H9 (cell line): ENCODE measurements around the gene UQCC3. TPM values are rescaled to one million over a fixed set of nuclear protein-coding genes. Genes with fewer than 3 reads are reported as not detected.

Experiments
- DNase-seq: peaks from one replicate; pipeline ENCODE4 v3.0.0-alpha.2; 2017
- H2AFZ ChIP-seq: one replicate; pipeline ENCODE4 v1.6.1; 2013; ENCODE audit warnings: mild to moderate bottlenecking, low read length, control low read depth, moderate library complexity
- H2AK5ac ChIP-seq: 2 replicates; pipeline ENCODE4 v1.6.1; 2013; ENCODE audit warnings: low read length, control low read depth, mixed read lengths; ENCODE audit not compliant: insufficient read length
- H2BK120ac ChIP-seq: one replicate; pipeline ENCODE4 v1.6.1; 2013; ENCODE audit warnings: low read depth, mild to moderate bottlenecking, low read length, control low read depth, inconsistent platforms; ENCODE audit not compliant: poor library complexity, severe bottlenecking
- H2BK12ac ChIP-seq: 2 replicates; pipeline ENCODE4 v1.6.1; 2013; ENCODE audit warnings: low read length, control low read depth, mixed read lengths, low read depth; ENCODE audit not compliant: insufficient read length
- H2BK15ac ChIP-seq: 2 replicates; pipeline ENCODE4 v1.6.1; 2013; ENCODE audit warnings: low read depth, low read length, control low read depth
- H2BK20ac ChIP-seq: one replicate; pipeline ENCODE4 v1.6.1; 2013; ENCODE audit warnings: low read depth, mild to moderate bottlenecking, low read length, control low read depth, inconsistent platforms; ENCODE audit not compliant: poor library complexity, severe bottlenecking
- H2BK5ac ChIP-seq: 2 replicates; pipeline ENCODE4 v1.6.1; 2013; ENCODE audit warnings: low read length, control low read depth, mixed read lengths; ENCODE audit not compliant: insufficient read length
- H3K14ac ChIP-seq: 2 replicates; pipeline ENCODE4 v1.6.1; 2013; ENCODE audit warnings: low read length, control low read depth; ENCODE audit not compliant: insufficient read depth
- H3K18ac ChIP-seq: 2 replicates; pipeline ENCODE4 v1.6.1; 2013; ENCODE audit warnings: low read depth, mild to moderate bottlenecking, mixed read lengths, low read length, control low read depth; ENCODE audit not compliant: insufficient read length
- H3K23ac ChIP-seq: 2 replicates; pipeline ENCODE4 v1.6.1; 2013; ENCODE audit warnings: low read length, control low read depth, mixed read lengths, low read depth; ENCODE audit not compliant: insufficient read length
- H3K23me2 ChIP-seq: 2 replicates; pipeline ENCODE4 v1.6.1; 2013; ENCODE audit warnings: low read depth, mild to moderate bottlenecking, mixed read lengths, low read length, control low read depth; ENCODE audit not compliant: insufficient read length, poor library complexity, severe bottlenecking
- H3K27ac ChIP-seq: 2 replicates; pipeline ENCODE4 v1.5.1; 2013; ENCODE audit warnings: low read length, control low read depth, mixed read lengths, low read depth; ENCODE audit not compliant: insufficient read length
- H3K27me3 ChIP-seq: 2 replicates; pipeline ENCODE4 v1.6.1; 2013; ENCODE audit warnings: low read length, control low read depth, inconsistent platforms; ENCODE audit not compliant: insufficient read depth
- H3K4ac ChIP-seq: 2 replicates; pipeline ENCODE4 v1.6.1; 2013; ENCODE audit warnings: low read depth, mild to moderate bottlenecking, control low read depth, inconsistent platforms, low read length, moderate library complexity
- H3K4me1 ChIP-seq: 2 replicates; pipeline ENCODE4 v1.6.1; 2013; ENCODE audit warnings: low read length, control low read depth, inconsistent platforms; ENCODE audit not compliant: insufficient read depth
- H3K4me2 ChIP-seq: 2 replicates; pipeline ENCODE4 v1.6.1; 2013; ENCODE audit warnings: low read length, control low read depth, mixed read lengths; ENCODE audit not compliant: insufficient read length, insufficient read depth
- H3K56ac ChIP-seq: 2 replicates; pipeline ENCODE4 v1.6.1; 2013; ENCODE audit warnings: low read depth, mild to moderate bottlenecking, mixed read lengths, low read length, control low read depth; ENCODE audit not compliant: insufficient read length
- H3K79me1 ChIP-seq: 2 replicates; pipeline ENCODE4 v1.6.1; 2013; ENCODE audit warnings: low read depth, mild to moderate bottlenecking, moderate library complexity, low read length, control low read depth, inconsistent platforms; ENCODE audit not compliant: insufficient read depth, poor library complexity, severe bottlenecking
- H3K79me2 ChIP-seq: 2 replicates; pipeline ENCODE4 v1.6.1; 2013; ENCODE audit warnings: low read length, control low read depth, inconsistent platforms; ENCODE audit not compliant: insufficient read depth
- H3K9ac ChIP-seq: 2 replicates; pipeline ENCODE4 v1.6.1; 2013; ENCODE audit warnings: low read length, control low read depth, mixed read lengths; ENCODE audit not compliant: insufficient read length; ENCODE audit errors: extremely low read depth
- H3K9me3 ChIP-seq: one replicate; pipeline ENCODE4 v1.6.1; 2013; ENCODE audit warnings: low read depth, low read length, inconsistent platforms; ENCODE audit not compliant: control insufficient read depth
- H3T11ph ChIP-seq: one replicate; pipeline ENCODE4 v1.6.1; 2013; ENCODE audit warnings: mild to moderate bottlenecking, low read length, control low read depth, inconsistent platforms
- H4K20me1 ChIP-seq: one replicate; pipeline ENCODE4 v1.6.1; 2013; ENCODE audit not compliant: control insufficient read depth, insufficient read length, insufficient read depth
- H4K5ac ChIP-seq: 2 replicates; pipeline ENCODE4 v1.6.1; 2013; ENCODE audit warnings: low read depth, mild to moderate bottlenecking, mixed read lengths, low read length, control low read depth; ENCODE audit not compliant: insufficient read length
- H4K8ac ChIP-seq: replicated peaks from 2 replicates; pipeline ENCODE4 v1.6.1; 2013; ENCODE audit warnings: low read length, control low read depth, mixed read lengths, low read depth; ENCODE audit not compliant: insufficient read length
- H4K91ac ChIP-seq: 2 replicates; pipeline ENCODE4 v1.6.1; 2013; ENCODE audit warnings: low read depth, mild to moderate bottlenecking, moderate library complexity, mixed read lengths, low read length, control low read depth; ENCODE audit not compliant: insufficient read length
- H3K27ac Mint-ChIP-seq, 3 experiments: 2 replicates in 2 of 3; 3 replicates in 1 of 3; pipeline ENCODE4 v1.8.0; 2020 to 2021; ENCODE audit warnings: mixed read lengths in 3 of 3, mild to moderate bottlenecking in 1 of 3, moderate library complexity in 1 of 3
- H3K27me3 Mint-ChIP-seq: 2 replicates; pipeline ENCODE4 v1.8.0; 2021; ENCODE audit warnings: low read depth, mild to moderate bottlenecking, moderate library complexity, mixed read lengths
- H3K36me3 Mint-ChIP-seq, 3 experiments: 2 replicates in 2 of 3; 3 replicates in 1 of 3; pipeline ENCODE4 v1.8.0; 2020 to 2021; ENCODE audit warnings: low read depth in 3 of 3, mixed read lengths in 3 of 3; ENCODE audit not compliant: insufficient read depth in 1 of 3
- H3K4me1 Mint-ChIP-seq, 2 experiments: 2 replicates each; pipeline ENCODE4 v1.8.0; 2020; ENCODE audit warnings: mixed read lengths in 2 of 2
- H3K4me3 Mint-ChIP-seq, 2 experiments: 2 replicates in 1 of 2; 3 replicates in 1 of 2; pipeline ENCODE4 v1.8.0; 2020 to 2021; ENCODE audit warnings: mild to moderate bottlenecking in 2 of 2, mixed read lengths in 2 of 2, moderate library complexity in 1 of 2
- H3K9me3 Mint-ChIP-seq, 2 experiments: 2 replicates in 1 of 2; 3 replicates in 1 of 2; pipeline ENCODE4 v1.8.0; 2020; ENCODE audit warnings: mild to moderate bottlenecking in 2 of 2, mixed read lengths in 2 of 2, moderate library complexity in 1 of 2
- WGBS: extraction: QIAGEN DNeasy Blood & Tissue Kit; methylation state at CpG from one replicate; pipeline ENCODE4 v1.1.7; 2013; ENCODE audit warnings: missing lambda C conversion rate, low lambda C conversion rate, mixed read lengths; ENCODE audit not compliant: insufficient read length; ENCODE audit errors: extremely low coverage; 5-methylcytosine and 5-hydroxymethylcytosine counted together
- long read RNA-seq: library from polyadenylated mRNA; unstranded; transcript quantifications from one replicate; pipeline ENCODE4 v2.0.0, GENCODE V29; 2020
- total RNA-seq: library from RNA; stranded (reverse); gene quantifications from 2 replicates; pipeline ENCODE4 v1.2.1, GENCODE V29; 2021
- TF ChIP-seq, protein P1 (sequence below): fragments of 200-600 bp; sonication (generic); conservative IDR thresholded peaks from 3 replicates; pipeline ENCODE4 v1.8.0; 2021; ENCODE audit warnings: antibody characterized with exemption, mild to moderate bottlenecking

The UQCC3 gene, protein sequence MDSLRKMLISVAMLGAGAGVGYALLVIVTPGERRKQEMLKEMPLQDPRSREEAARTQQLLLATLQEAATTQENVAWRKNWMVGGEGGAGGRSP
- total RNA-seq: 11.1 and 12.3 TPM in 2 replicates
- long read RNA-seq, transcript UQCC3-201 (2 exons, 1,947 nt): major isoform, 29 of 32 reads
- long read RNA-seq, partial matches to known transcripts: 0 of 32 reads
- long read RNA-seq, other reads (novel, unspliced or antisense): 3 of 32 reads

DNA sequence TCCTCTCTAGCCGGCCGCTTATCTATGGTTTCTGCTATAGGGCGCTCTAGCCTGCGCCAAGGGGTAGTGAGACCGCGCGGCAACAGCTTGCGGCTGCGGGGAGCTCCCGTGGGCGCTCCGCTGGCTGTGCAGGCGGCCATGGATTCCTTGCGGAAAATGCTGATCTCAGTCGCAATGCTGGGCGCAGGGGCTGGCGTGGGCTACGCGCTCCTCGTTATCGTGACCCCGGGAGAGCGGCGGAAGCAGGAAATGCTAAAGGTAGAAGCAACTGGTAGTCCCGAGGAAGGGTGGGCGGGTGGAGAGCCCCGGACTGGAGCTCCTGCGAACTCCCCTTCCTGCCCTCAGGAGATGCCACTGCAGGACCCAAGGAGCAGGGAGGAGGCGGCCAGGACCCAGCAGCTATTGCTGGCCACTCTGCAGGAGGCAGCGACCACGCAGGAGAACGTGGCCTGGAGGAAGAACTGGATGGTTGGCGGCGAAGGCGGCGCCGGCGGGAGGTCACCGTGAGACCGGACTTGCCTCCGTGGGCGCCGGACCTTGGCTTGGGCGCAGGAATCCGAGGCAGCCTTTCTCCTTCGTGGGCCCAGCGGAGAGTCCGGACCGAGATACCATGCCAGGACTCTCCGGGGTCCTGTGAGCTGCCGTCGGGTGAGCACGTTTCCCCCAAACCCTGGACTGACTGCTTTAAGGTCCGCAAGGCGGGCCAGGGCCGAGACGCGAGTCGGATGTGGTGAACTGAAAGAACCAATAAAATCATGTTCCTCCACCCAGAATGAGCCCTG lies at the start of gene UQCC3, which contains the start of gene LBHD1:
TSS of gene UQCC3 (plus strand) at position 66 of the 782 bp plus-strand sequence. CDS start at position 139, 73 bp downstream.
TSS of gene LBHD1 (minus strand) at position 660 of the 782 bp plus-strand sequence. CDS start 2,236 bp downstream, outside the sequence.
- H3K27me3 Mint-ChIP-seq: no peaks in the 10 kb centered on the region; the same call in 1 of the 2 replicates
- H3K36me3 Mint-ChIP-seq: peaks cover 19 to 46% (median 37%) of the 10 kb centered on the region in 3 experiments; a peak in 6 of 7 replicates
- H3K23me2 ChIP-seq: peaks cover 3% of the 10 kb centered on the region
- H3K9ac ChIP-seq: peak within 1 kb of the TSS; percentile 89
- no CpG with 5 or more reads among the region's 59 CpGs for WGBS
- H3K18ac ChIP-seq: peak within 1 kb of the TSS; percentile 64
- no peaks in the 10 kb centered on the region for H3K27me3 ChIP-seq
- no peaks in the 10 kb centered on the region for H3K9me3 Mint-ChIP-seq
- no peaks in the 10 kb centered on the region for H3K9me3 ChIP-seq
- peak within 1 kb of the TSS; percentile 83 for H3K4me2 ChIP-seq
- H3K79me1 ChIP-seq: no peaks in the 10 kb centered on the region
- H3K4me1 Mint-ChIP-seq: peaks cover 18 to 26% of the 10 kb centered on the region in 2 experiments
- peak within 1 kb of the TSS; percentile 87 for H3K14ac ChIP-seq
- H3T11ph ChIP-seq: no peak within 1 kb of the TSS
- H2BK12ac ChIP-seq: no peak within 1 kb of the TSS
- H2BK20ac ChIP-seq: no peak within 1 kb of the TSS
- no peak within 1 kb of the TSS for H2BK15ac ChIP-seq
- H3K56ac ChIP-seq: no peak within 1 kb of the TSS
- no peak within 1 kb of the TSS for H4K91ac ChIP-seq
- no peaks in the 10 kb centered on the region for H4K20me1 ChIP-seq
- H3K4me1 ChIP-seq: no peaks in the 10 kb centered on the region
- no peak within 1 kb of the TSS for H4K8ac ChIP-seq
- H2BK120ac ChIP-seq: no peak within 1 kb of the TSS
- H4K5ac ChIP-seq: no peak within 1 kb of the TSS
- no peak within 1 kb of the TSS for H2AFZ ChIP-seq
- no peak within 1 kb of the TSS for H3K23ac ChIP-seq
- no peak within 1 kb of the TSS; the same call in 1 of the 2 replicates for H3K4ac ChIP-seq
- no peaks in the 10 kb centered on the region for H3K79me2 ChIP-seq
- no peak within 1 kb of the TSS for H3K27ac ChIP-seq
- TF ChIP-seq, protein P1, sequence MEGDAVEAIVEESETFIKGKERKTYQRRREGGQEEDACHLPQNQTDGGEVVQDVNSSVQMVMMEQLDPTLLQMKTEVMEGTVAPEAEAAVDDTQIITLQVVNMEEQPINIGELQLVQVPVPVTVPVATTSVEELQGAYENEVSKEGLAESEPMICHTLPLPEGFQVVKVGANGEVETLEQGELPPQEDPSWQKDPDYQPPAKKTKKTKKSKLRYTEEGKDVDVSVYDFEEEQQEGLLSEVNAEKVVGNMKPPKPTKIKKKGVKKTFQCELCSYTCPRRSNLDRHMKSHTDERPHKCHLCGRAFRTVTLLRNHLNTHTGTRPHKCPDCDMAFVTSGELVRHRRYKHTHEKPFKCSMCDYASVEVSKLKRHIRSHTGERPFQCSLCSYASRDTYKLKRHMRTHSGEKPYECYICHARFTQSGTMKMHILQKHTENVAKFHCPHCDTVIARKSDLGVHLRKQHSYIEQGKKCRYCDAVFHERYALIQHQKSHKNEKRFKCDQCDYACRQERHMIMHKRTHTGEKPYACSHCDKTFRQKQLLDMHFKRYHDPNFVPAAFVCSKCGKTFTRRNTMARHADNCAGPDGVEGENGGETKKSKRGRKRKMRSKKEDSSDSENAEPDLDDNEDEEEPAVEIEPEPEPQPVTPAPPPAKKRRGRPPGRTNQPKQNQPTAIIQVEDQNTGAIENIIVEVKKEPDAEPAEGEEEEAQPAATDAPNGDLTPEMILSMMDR: no peak
- H3K4me3 Mint-ChIP-seq: peak within 1 kb of the TSS; percentile 92 to 99
- H2BK5ac ChIP-seq: peak within 1 kb of the TSS; percentile 6
- no peak within 1 kb of the TSS for H2AK5ac ChIP-seq
- peak within 1 kb of the TSS; percentile 92 to 97 (median 93) for H3K27ac Mint-ChIP-seq
- DNase-seq: peak; percentile 83
